ENCODE results near the gene SLC25A22.

GRCh38 chr11:764322-765024, 33.6 kb downstream of the SLC25A22 start:
- TF ChIP-seq CTCF (IDR thresholded peaks at IDR 0.05; ENCODE audit: low read length) = no peak
- TF ChIP-seq EZH2 (IDR thresholded peaks at IDR 0.05; ENCODE audit: borderline replicate concordance, low read length) = no peak
